CD4-positive, alpha-beta T cell (primary cell): ENCODE data around the gene ARF6. TPM values are rescaled to one million over a fixed set of nuclear protein-coding genes. Genes with fewer than 3 reads are reported as not detected.
A peak's percentile ranks its signal among the peaks of the same experiment; 100 is the strongest.

ENCODE experiments used
- ATAC-seq: fragments of 200-7000 bp; cut with Tn5 transposase; one replicate; pipeline ENCODE4 v1.10.0; 2022; ENCODE audit warnings: mild to moderate bottlenecking; ENCODE audit not compliant: poor library complexity
- CTCF ChIA-PET: fragments of 350-600 bp; sonication (Branson Sonifier 250); formaldehyde crosslinking; loops from one replicate; lab custom pipeline; 2021; ENCODE audit warnings: antibody characterized with exemption, inconsistent platforms; lab: Charles Lee
- POLR2A ChIA-PET: fragments of 350-600 bp; sonication (Branson Sonifier 250); formaldehyde crosslinking; loops from one replicate; lab custom pipeline; 2021; ENCODE audit warnings: antibody characterized with exemption, inconsistent platforms; lab: Charles Lee
- DNase-seq, 14 experiments: peaks; one replicate each; pipeline ENCODE4 v3.0.0-alpha.2; 2013 to 2020; ENCODE audit warnings: mixed read lengths in 2 of 14
- H3K27ac ChIP-seq, 2 donors: one replicate each; pipeline versions ENCODE4 v1.5.1 to v1.7.0; 2013; ENCODE audit warnings: low read length in 2 of 2, low read depth in 1 of 2, mild to moderate bottlenecking in 1 of 2
- H3K27me3 ChIP-seq, 2 experiments: 1 replicate in 1 of 2; 2 replicates in 1 of 2; pipeline versions ENCODE4 v1.6.1 to v1.7.0; 2013; ENCODE audit warnings: low read length in 2 of 2, control low read depth in 1 of 2, mild to moderate bottlenecking in 1 of 2, moderate library complexity in 1 of 2; ENCODE audit not compliant: insufficient read depth in 2 of 2, control insufficient read depth in 1 of 2
- H3K36me3 ChIP-seq: one replicate; pipeline ENCODE4 v1.6.1; 2013; ENCODE audit warnings: low read length, control low read depth; ENCODE audit not compliant: insufficient read depth
- H3K4me1 ChIP-seq: one replicate; pipeline ENCODE4 v1.6.1; 2013; ENCODE audit warnings: low read length, control low read depth; ENCODE audit not compliant: insufficient read depth
- H3K4me3 ChIP-seq: one replicate; pipeline ENCODE4 v1.5.1; 2013; ENCODE audit warnings: mild to moderate bottlenecking, low read length, moderate library complexity
- H3K9me3 ChIP-seq, 2 experiments: 1 replicate in 1 of 2; 2 replicates in 1 of 2; pipeline versions ENCODE4 v1.6.1 to v1.7.0; 2013; ENCODE audit warnings: low read length in 2 of 2, mild to moderate bottlenecking in 2 of 2, control low read depth in 1 of 2, moderate library complexity in 1 of 2; ENCODE audit not compliant: control insufficient read depth in 1 of 2, insufficient read depth in 1 of 2
- H3K27ac Mint-ChIP-seq: one replicate; pipeline ENCODE4 v1.8.0; 2020; ENCODE audit warnings: mixed read lengths
- H3K27me3 Mint-ChIP-seq: one replicate; pipeline ENCODE4 v1.8.0; 2021; ENCODE audit warnings: mixed read lengths
- H3K36me3 Mint-ChIP-seq: one replicate; pipeline ENCODE4 v1.8.0; 2021; ENCODE audit warnings: low read depth, mixed read lengths
- H3K4me1 Mint-ChIP-seq: one replicate; pipeline ENCODE4 v1.8.0; 2021; ENCODE audit warnings: low read depth, mixed read lengths
- H3K4me3 Mint-ChIP-seq: one replicate; pipeline ENCODE4 v1.8.0; 2020; ENCODE audit warnings: mild to moderate bottlenecking, mixed read lengths
- H3K9me3 Mint-ChIP-seq: one replicate; pipeline ENCODE4 v1.8.0; 2020; ENCODE audit warnings: mixed read lengths
- intact Hi-C, 2 experiments: fragments of 100-400 bp; cut with DNase I in 1 of 2; cut with micrococcal nuclease in 1 of 2; formaldehyde crosslinking; loops; one replicate each; pipeline versions ENCODE4 v1.15.1 to v1.9.0; 2023 to 2025; cut with DNase I, micrococcal nuclease
- polyA plus RNA-seq, 2 donors: library from polyadenylated mRNA; unstranded; fragments of 120-200 nt; gene quantifications; one replicate each; pipeline ENCODE4 v1.2.1, GENCODE V29; 2013
- total RNA-seq, 174 experiments: library from RNA in 2 of 174; stranded (reverse) in 2 of 174; gene quantifications; one replicate each; pipeline ENCODE4 v1.2.3 and lab custom pipeline; 2021 to 2026
- TF ChIP-seq, protein P1 (sequence below): fragments of 200-600 bp; IDR thresholded peaks from one replicate; pipeline ENCODE4 v1.8.0; 2022; ENCODE audit warnings: antibody characterized with exemption, mild to moderate bottlenecking

Gene ARF6
- total RNA-seq = 10 to 100 TPM; 67.2 to 69.7 TPM
- polyA plus RNA-seq (2013, experiment 1 of 2) = 114 TPM
- 113 TPM for polyA plus RNA-seq (2013, experiment 2 of 2)
- 167 to 554 (median 305) reads per million in 172 experiments for total RNA-seq (lab: John Stamatoyannopoulos, UW)

DNA sequence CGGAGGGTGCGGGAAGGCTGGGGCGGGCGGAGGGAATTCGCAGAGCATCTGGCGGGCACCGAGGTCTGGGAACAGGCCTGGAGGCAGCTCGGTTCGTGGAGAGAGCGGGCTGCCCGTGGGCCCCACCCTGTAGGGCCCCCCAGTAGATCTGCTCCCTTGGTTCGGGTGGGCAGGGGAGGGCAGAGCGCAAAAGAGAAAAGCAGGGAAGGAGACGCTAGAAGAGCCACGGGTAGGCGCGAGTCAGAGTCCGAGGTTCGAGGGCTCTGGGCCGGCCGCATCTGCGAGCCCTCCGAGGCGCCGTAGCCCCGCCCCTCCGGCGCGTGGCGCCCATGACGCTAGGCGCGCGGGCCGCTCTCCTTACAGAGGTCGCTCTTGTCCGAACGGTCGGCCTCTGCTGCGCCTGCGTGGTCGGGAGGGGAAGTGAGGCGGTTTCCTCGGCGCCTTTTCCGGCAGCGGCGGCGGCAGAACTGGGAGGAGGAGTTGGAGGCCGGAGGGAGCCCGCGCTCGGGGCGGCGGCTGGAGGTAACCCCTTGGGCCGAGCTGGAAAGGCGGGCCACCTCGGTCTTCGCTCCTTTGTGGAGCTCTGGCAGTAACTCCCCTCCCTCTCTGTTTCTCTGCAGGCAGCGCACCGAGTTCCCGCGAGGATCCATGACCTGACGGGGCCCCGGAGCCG is at the start of gene ARF6:
Gene ARF6, plus strand, starts transcription at position 447 of the 673 bp plus-strand sequence. CDS start 655 bp downstream, outside the sequence.
- ATAC-seq (peak; percentile 69), DNase-seq (peak; percentile 86 to 98 (median 96))
- Histone ChIP-seq H3K36me3 (peaks cover 20% of the 10 kb centered on the region), H3K27me3 (no peaks in the 10 kb centered on the region), H3K4me3 (peak within 1 kb of the TSS; percentile 96), H3K9me3 (no peaks in the 10 kb centered on the region), H3K4me1 (peaks cover 19% of the 10 kb centered on the region), H3K27ac (peak within 1 kb of the TSS; percentile 93 to 99)
- CTCF ChIA-PET = interaction anchor here (1.0 to 2.3 kb wide), 11 partner anchors 13 to 169 kb away, joined by 3 to 14 read pairs (median 4); no protein-coding TSS in a partner anchor
- Mint-ChIP-seq H3K9me3 (no peaks in the 10 kb centered on the region), H3K27me3 (no peaks in the 10 kb centered on the region), H3K36me3 (peaks cover 44% of the 10 kb centered on the region), H3K4me1 (peaks cover 43% of the 10 kb centered on the region), H3K27ac (peak within 1 kb of the TSS; percentile 96), H3K4me3 (peak within 1 kb of the TSS; percentile 98)
- TF ChIP-seq, protein P1, sequence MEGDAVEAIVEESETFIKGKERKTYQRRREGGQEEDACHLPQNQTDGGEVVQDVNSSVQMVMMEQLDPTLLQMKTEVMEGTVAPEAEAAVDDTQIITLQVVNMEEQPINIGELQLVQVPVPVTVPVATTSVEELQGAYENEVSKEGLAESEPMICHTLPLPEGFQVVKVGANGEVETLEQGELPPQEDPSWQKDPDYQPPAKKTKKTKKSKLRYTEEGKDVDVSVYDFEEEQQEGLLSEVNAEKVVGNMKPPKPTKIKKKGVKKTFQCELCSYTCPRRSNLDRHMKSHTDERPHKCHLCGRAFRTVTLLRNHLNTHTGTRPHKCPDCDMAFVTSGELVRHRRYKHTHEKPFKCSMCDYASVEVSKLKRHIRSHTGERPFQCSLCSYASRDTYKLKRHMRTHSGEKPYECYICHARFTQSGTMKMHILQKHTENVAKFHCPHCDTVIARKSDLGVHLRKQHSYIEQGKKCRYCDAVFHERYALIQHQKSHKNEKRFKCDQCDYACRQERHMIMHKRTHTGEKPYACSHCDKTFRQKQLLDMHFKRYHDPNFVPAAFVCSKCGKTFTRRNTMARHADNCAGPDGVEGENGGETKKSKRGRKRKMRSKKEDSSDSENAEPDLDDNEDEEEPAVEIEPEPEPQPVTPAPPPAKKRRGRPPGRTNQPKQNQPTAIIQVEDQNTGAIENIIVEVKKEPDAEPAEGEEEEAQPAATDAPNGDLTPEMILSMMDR = no peak
- intact Hi-C loops = loop anchor here (1.0 to 5.0 kb wide), 11 partner anchors 14 to 190 kb away; no protein-coding TSS in a partner anchor
- POLR2A ChIA-PET = interaction anchor here (0.6 to 3.8 kb wide), 32 partner anchors 8 to 1386 kb away, joined by 3 to 78 read pairs (median 7); partner anchors contain the start of genes MGAT2, NEMF, RPL36AL and RPS29

DNA sequence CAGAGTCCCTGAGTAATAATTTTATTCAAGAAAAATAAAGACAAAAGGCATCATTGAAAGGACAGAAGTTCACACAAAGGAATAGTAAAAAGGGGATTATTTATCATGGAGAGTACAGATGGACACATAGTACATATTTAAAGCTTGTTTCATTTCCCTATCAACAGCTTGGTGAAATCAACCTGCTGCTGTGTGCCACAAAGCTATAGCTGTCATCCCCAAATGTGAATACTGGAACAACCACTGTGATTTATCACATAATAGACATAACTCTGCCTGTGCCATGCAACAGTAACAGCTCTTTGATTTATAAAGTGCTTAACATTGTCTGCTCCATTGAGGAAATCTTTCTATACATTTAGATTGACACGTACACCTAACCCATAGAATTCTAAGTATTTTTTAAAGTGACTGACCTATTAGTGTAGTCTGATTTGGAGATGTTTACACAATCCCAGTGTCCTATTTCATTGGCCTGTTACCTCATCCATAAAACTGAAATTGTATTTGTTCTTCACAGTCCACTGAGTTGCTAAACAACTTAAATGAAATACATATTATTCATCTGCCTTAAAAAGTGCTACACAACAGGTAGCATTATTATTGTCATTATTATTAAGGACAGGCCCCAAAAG is 43.6 kb upstream of the ARF6 start:
- intact Hi-C loops = no loop called here
- Histone ChIP-seq H3K27me3 (no peaks in the 10 kb centered on the region), H3K36me3 (peaks cover 54% of the 10 kb centered on the region), H3K9me3 (no peaks in the 10 kb centered on the region), H3K27ac (no peak overlapping the region), H3K4me1 (peaks cover 17% of the 10 kb centered on the region), H3K4me3 (no peak overlapping the region)
- ATAC-seq (no peak), DNase-seq (no peak)
- H3K36me3 Mint-ChIP-seq = peaks cover 54% of the 10 kb centered on the region
- CTCF ChIA-PET = interaction anchor here (1.2 to 7.2 kb wide), 2 partner anchors 13 to 16 kb away, joined by 5 to 121 read pairs; no protein-coding TSS in a partner anchor
- peak overlapping the region; percentile 64 for H3K27ac Mint-ChIP-seq
- no peaks in the 10 kb centered on the region for H3K27me3 Mint-ChIP-seq
- TF ChIP-seq, protein P1 = no peak
- peaks cover 46% of the 10 kb centered on the region for H3K4me1 Mint-ChIP-seq
- POLR2A ChIA-PET = interaction anchor here (0.8 to 2.5 kb wide), 5 partner anchors 13 to 229 kb away, joined by 3 to 9 read pairs (median 3); partner anchors contain the start of gene KLHDC2
- no peaks in the 10 kb centered on the region for H3K9me3 Mint-ChIP-seq
- peak overlapping the region; percentile 11 for H3K4me3 Mint-ChIP-seq

DNA sequence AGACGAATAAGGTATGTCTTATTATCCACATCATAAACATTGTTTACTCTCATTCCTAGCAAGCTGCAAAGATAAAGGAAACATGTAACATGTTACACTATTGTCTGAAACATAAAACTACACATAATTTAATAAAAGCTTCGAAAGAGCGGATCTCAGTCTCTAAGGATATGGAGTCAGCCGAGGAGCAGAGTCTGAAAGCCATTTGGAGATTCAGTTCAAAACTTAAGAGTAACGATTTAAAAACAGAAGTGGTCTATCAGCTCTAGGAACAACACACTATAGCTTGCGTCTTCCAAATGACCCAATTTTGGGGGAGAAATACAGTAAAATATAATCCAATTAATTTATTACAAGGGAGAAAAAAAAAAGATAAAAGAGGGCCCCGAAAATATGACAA is 41.1 kb upstream of the ARF6 start:
- H3K27me3 Mint-ChIP-seq = no peaks in the 10 kb centered on the region
- peaks cover 46% of the 10 kb centered on the region for H3K4me1 Mint-ChIP-seq
- intact Hi-C loops = loop anchor here (2.0 to 5.0 kb wide), 4 partner anchors 85 to 680 kb away; partner anchors contain the start of genes DNAAF2 (in 1 of the 2), KLHDC2 (in 1 of the 2) and MAP4K5 (in 1 of the 2)
- peak overlapping the region; percentile 64 to 80 for H3K27ac ChIP-seq
- no peaks in the 10 kb centered on the region for H3K9me3 ChIP-seq
- peak overlapping the region; percentile 97 for H3K4me3 ChIP-seq
- peak overlapping the region; percentile 99 for H3K4me3 Mint-ChIP-seq
- ChIA-PET CTCF (interaction anchor here (0.7 to 7.2 kb wide), 16 partner anchors 9 to 373 kb away, joined by 3 to 121 read pairs (median 4); partner anchors contain the start of genes DNAAF2, RPS29 and VCPKMT), POLR2A (interaction anchor here (0.6 to 4.3 kb wide), 34 partner anchors 11 to 979 kb away, joined by 3 to 220 read pairs (median 6); partner anchors contain the start of genes ARF6, DMAC2L, DNAAF2 and KLHDC1)
- no peaks in the 10 kb centered on the region for H3K9me3 Mint-ChIP-seq
- H3K27me3 ChIP-seq = no peaks in the 10 kb centered on the region
- peaks cover 17% of the 10 kb centered on the region for H3K4me1 ChIP-seq
- H3K27ac Mint-ChIP-seq = peak overlapping the region; percentile 91
- DNase-seq = no peak
- peaks cover 43% of the 10 kb centered on the region for H3K36me3 Mint-ChIP-seq
- ATAC-seq = no peak
- TF ChIP-seq, protein P1 = no peak
- H3K36me3 ChIP-seq = peaks cover 31% of the 10 kb centered on the region
